HepG2 (cell line): ENCODE results near the gene EIF4E1B. TPM values are rescaled to one million over a fixed set of nuclear protein-coding genes. Genes with fewer than 3 reads are reported as not detected.

ENCODE experiments used
- ATAC-seq: fragments of 200-7000 bp; cut with Tn5 transposase; 3 replicates; pipeline ENCODE4 v1.9.1; 2020; ENCODE audit warnings: mild to moderate bottlenecking, moderate library complexity
- BruUV-seq: library from RNA; stranded (reverse); fragments of 400-500 nt; replicated peaks from 2 replicates; lab custom pipeline; 2021; lab: Mats Ljungman, UMichigan
- CTCF ChIA-PET: fragments of 300-600 bp; formaldehyde crosslinking; extraction: SDS; loops from one replicate; lab custom pipeline; 2021; ENCODE audit warnings: low total read pairs, inconsistent platforms, low intra/inter-chr PET ratio; lab: Yijun Ruan, JAX
- POLR2A ChIA-PET: fragments of 350-600 bp; sonication (Branson Sonifier 250); formaldehyde crosslinking; loops from one replicate; lab custom pipeline; 2020; ENCODE audit warnings: antibody characterized with exemption, inconsistent platforms; lab: Yijun Ruan, JAX
- DNase-seq: peaks from one replicate; pipeline ENCODE4 v3.0.0-alpha.2; 2015; ENCODE audit warnings: low spot score
- FAIRE-seq: peaks from 3 replicates; lab custom pipeline; 2011; peaks lifted over from hg19 to GRCh38; lab: Jason Lieb, UNC
- H2AFZ ChIP-seq: one replicate; pipeline ENCODE4 v1.6.1; 2011; ENCODE audit warnings: low read length, inconsistent platforms
- H3K27ac ChIP-seq: fragments of 300-600 bp; 3 replicates; pipeline ENCODE4 v1.8.0; 2011; ENCODE audit warnings: mixed run types, mild to moderate bottlenecking, mixed read lengths, low read length, inconsistent platforms; ENCODE audit not compliant: insufficient read depth; ENCODE audit errors: extremely low read length
- H3K27me3 ChIP-seq, 2 experiments: fragments of 200-600 bp in 1 of 2; 2 replicates in 1 of 2; 3 replicates in 1 of 2; pipeline versions ENCODE4 v1.6.0 to v1.8.0; 2011; ENCODE audit warnings: low read length in 2 of 2, mild to moderate bottlenecking in 2 of 2, moderate library complexity in 2 of 2, inconsistent platforms in 1 of 2; ENCODE audit not compliant: insufficient read depth in 2 of 2, control insufficient read depth in 1 of 2
- H3K36me3 ChIP-seq, 2 experiments: fragments of 200-600 bp in 1 of 2; replicated peaks in 1 of 2; 2 replicates in 1 of 2; 3 replicates in 1 of 2; pipeline versions ENCODE4 v1.5.1 to v1.8.0; 2011; ENCODE audit warnings: low read length in 2 of 2, inconsistent platforms in 1 of 2; ENCODE audit not compliant: insufficient read depth in 2 of 2, control insufficient read depth in 1 of 2
- H3K4me1 ChIP-seq: 2 replicates; pipeline ENCODE4 v1.5.1; 2012; ENCODE audit warnings: low read length, inconsistent platforms; ENCODE audit not compliant: insufficient read depth
- H3K4me2 ChIP-seq: 2 replicates; pipeline ENCODE4 v1.6.0; 2011; ENCODE audit warnings: low read depth, low read length, inconsistent platforms
- H3K4me3 ChIP-seq, 3 experiments: fragments of 200-600 bp in 1 of 3; sonication (generic), shearing (Covaris generic) in 1 of 3; replicated peaks in 1 of 3; 2 replicates each; pipeline ENCODE4 v1.5.1; 2011 to 2016; ENCODE audit warnings: low read length in 3 of 3, inconsistent platforms in 2 of 3, low read depth in 2 of 3, mild to moderate bottlenecking in 2 of 3, control low read depth in 1 of 3, mixed read lengths in 1 of 3; ENCODE audit not compliant: insufficient read depth in 1 of 3
- H3K79me2 ChIP-seq: one replicate; pipeline ENCODE4 v1.6.1; 2011; ENCODE audit warnings: low read length, inconsistent platforms; ENCODE audit not compliant: insufficient read depth
- H3K9ac ChIP-seq: 2 replicates; pipeline ENCODE4 v1.6.0; 2011; ENCODE audit warnings: mild to moderate bottlenecking, low read depth, low read length, inconsistent platforms; ENCODE audit not compliant: insufficient read depth
- H3K9me3 ChIP-seq: 2 replicates; pipeline ENCODE4 v1.5.1; 2012; ENCODE audit warnings: mild to moderate bottlenecking, low read length
- H4K20me1 ChIP-seq: 2 replicates; pipeline ENCODE4 v1.6.0; 2011; ENCODE audit warnings: inconsistent platforms, mild to moderate bottlenecking, low read length, moderate library complexity; ENCODE audit not compliant: insufficient read depth
- CEBPG ChIP-seq: IDR thresholded peaks from 2 replicates; pipeline ENCODE4 v1.6.1; 2016
- DNMT1 ChIP-seq: sonication (generic); formaldehyde crosslinking; IDR thresholded peaks from 2 replicates; pipeline ENCODE4 v1.5.1; 2020; ENCODE audit warnings: mild to moderate bottlenecking, missing genetic modification reagents
- FOXJ3 ChIP-seq: sonication (generic); formaldehyde crosslinking; IDR thresholded peaks from 2 replicates; pipeline ENCODE4 v1.4.0; 2020; ENCODE audit warnings: missing genetic modification reagents, mild to moderate bottlenecking, borderline replicate concordance
- POLR2A ChIP-seq, 2 experiments: IDR thresholded peaks; 2 replicates each; pipeline ENCODE4 v1.6.1; 2011; ENCODE audit warnings: low read depth in 2 of 2, low read length in 2 of 2, mild to moderate bottlenecking in 1 of 2, moderate library complexity in 1 of 2; ENCODE audit not compliant: insufficient read depth in 1 of 2
- RCOR2 ChIP-seq: IDR thresholded peaks from 2 replicates; pipeline ENCODE4 v1.6.1; 2016; ENCODE audit warnings: missing biosample characterization, missing genetic modification reagents
- SRSF9 ChIP-seq: fragments of 200-400 bp; formaldehyde crosslinking; IDR thresholded peaks from 2 replicates; pipeline ENCODE4 v1.6.1; 2018; ENCODE audit warnings: borderline replicate concordance, mild to moderate bottlenecking, low read depth, low read length; ENCODE audit not compliant: insufficient read depth, poor library complexity, severe bottlenecking
- U2AF1 ChIP-seq: fragments of 200-400 bp; formaldehyde crosslinking; optimal IDR thresholded peaks from 2 replicates; pipeline ENCODE3; 2017; ENCODE audit warnings: mild to moderate bottlenecking, low read depth, low read length
- ZNF124 ChIP-seq: sonication (generic); formaldehyde crosslinking; IDR thresholded peaks from 2 replicates; pipeline ENCODE4 v1.4.0; 2020; ENCODE audit warnings: missing genetic modification reagents
- ZNF326 ChIP-seq: sonication (generic); formaldehyde crosslinking; IDR thresholded peaks from 2 replicates; pipeline ENCODE4 v1.4.0; 2020; ENCODE audit warnings: missing genetic modification reagents, borderline replicate concordance
- ZNF670 ChIP-seq: sonication (generic); formaldehyde crosslinking; IDR thresholded peaks from 2 replicates; pipeline ENCODE4 v1.8.0; 2022; ENCODE audit warnings: mild to moderate bottlenecking, missing genetic modification reagents, borderline replicate concordance
- ZNF7 ChIP-seq: IDR thresholded peaks from 2 replicates; pipeline ENCODE4 v1.6.1; 2016; ENCODE audit warnings: missing biosample characterization, missing genetic modification reagents
- WGBS: methylation state at CpG from one replicate; pipeline ENCODE4 v1.1.6; 2017; ENCODE audit warnings: low lambda C conversion rate; 5-methylcytosine and 5-hydroxymethylcytosine counted together
- in situ Hi-C: cut with HindIII; loops from 2 replicates; pipeline ENCODE4 v1.10.0; 2017; ENCODE audit warnings: low pct_unique_long_range_greater_than_20kb; ENCODE audit not compliant: extremely low pct_ligation_motif_present
- intact Hi-C: fragments of 100-400 bp; cut with micrococcal nuclease; formaldehyde crosslinking; loops from one replicate; pipeline ENCODE4 v1.10.0; 2022; ENCODE audit not compliant: unreplicated experiment
- polyA plus RNA-seq, 8 experiments: library from polyadenylated mRNA; depleted of rRNA in 3 of 8; stranded (reverse) in 7 of 8; unstranded in 1 of 8; fragments of >200 nt; fragmentation: Illumina TruSeq in 4 of 8; extraction: Trizol in 4 of 8; gene quantifications; 2 replicates each; pipeline versions ENCODE4 v1.2.1 to v1.2.3, GENCODE V29; 2011 to 2016; ENCODE audit warnings: low read depth in 4 of 8, missing spikeins in 1 of 8, mixed read lengths in 1 of 8; ENCODE audit not compliant: insufficient read depth in 1 of 8
- total RNA-seq, 5 experiments: library from RNA; depleted of rRNA; stranded (reverse); fragments of >200 nt; fragmentation: Illumina TruSeq; extraction: Trizol; gene quantifications; 2 replicates each; pipeline ENCODE4 v1.2.3, GENCODE V29; 2016; ENCODE audit warnings: low read depth in 1 of 5
- TF ChIP-seq, protein P1 (sequence below): sonication (generic); formaldehyde crosslinking; IDR thresholded peaks from 2 replicates; pipeline ENCODE4 v1.5.1; 2020; ENCODE audit warnings: mild to moderate bottlenecking, missing genetic modification reagents, borderline replicate concordance
- TF ChIP-seq, protein P2 (sequence below): sonication (generic); formaldehyde crosslinking; IDR thresholded peaks from 2 replicates; pipeline ENCODE4 v1.4.0; 2020; ENCODE audit warnings: missing genetic modification reagents
- TF ChIP-seq, protein P3 (sequence below): sonication (generic); formaldehyde crosslinking; IDR thresholded peaks from 2 replicates; pipeline ENCODE4 v1.5.0; 2020; ENCODE audit warnings: missing genetic modification reagents
- TF ChIP-seq, protein P4 (sequence below), 2 experiments: sonication (generic) in 1 of 2; formaldehyde crosslinking in 1 of 2; IDR thresholded peaks; 2 replicates each; pipeline versions ENCODE4 v1.4.0 to v1.6.1; 2018 to 2020; ENCODE audit warnings: missing genetic modification reagents in 2 of 2, borderline replicate concordance in 1 of 2, low read depth in 1 of 2, mild to moderate bottlenecking in 1 of 2, missing biosample characterization in 1 of 2

Gene EIF4E1B
- total and polyA plus RNA-seq, 2 of the 13 experiments (the other 11 are each of a cell fraction or from before 2014, with no cell fraction given), result not detected

DNA sequence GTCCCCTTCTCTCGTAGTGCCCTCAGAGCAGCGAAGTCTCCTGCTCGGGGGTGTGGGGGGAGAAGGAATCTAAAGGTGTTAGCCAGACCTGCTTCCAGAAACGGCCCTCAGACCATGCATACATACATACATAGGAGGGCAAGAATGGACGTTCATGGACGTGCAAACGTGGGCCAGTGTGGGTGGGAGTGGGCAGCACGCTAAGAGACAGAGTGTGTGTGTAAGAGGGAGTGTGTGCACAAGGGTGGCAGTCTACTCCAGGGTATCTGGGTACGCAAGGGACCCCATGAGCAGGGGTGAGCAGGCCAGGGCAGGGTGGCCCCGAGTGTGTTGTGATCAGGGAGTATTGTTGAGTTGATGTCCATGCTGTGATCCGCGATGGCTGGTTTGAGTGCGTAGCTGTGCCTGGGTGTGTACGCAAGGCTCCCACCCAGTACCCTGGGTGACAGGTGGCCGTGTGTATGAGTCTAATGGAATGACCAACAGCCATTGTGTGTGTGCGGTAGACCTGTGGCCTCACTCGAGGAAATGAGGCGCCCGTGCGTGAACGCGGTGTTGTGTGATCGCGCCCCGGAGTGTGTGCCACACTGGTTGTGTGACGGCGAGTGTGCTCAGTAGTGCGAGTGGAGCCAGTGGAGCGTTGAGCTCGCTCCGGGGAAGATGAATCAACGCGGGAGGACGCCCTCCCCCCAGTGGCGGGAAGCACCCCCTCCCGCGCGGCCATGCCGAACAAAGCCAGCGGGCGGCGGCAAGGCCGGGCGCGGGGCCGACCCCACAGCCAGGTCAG lies 21.3 kb upstream of the EIF4E1B start:
- Histone ChIP-seq H3K79me2 (no peaks in the 10 kb centered on the region), H4K20me1 (no peaks in the 10 kb centered on the region), H3K27me3 (no peaks in the 10 kb centered on the region; a peak in 2 of 5 replicates), H3K9ac (no peak overlapping the region; the same call in 1 of the 2 replicates), H3K4me1 (peaks cover 14% of the 10 kb centered on the region), H3K27ac (no peak overlapping the region), H3K36me3 (no peaks in the 10 kb centered on the region), H3K9me3 (no peaks in the 10 kb centered on the region), H2AFZ (no peak overlapping the region), H3K4me3 (peak overlapping the region in 2 of 3 experiments; percentile 59 to 76; a peak in 3 of 6 replicates), H3K4me2 (peak overlapping the region; percentile 66)
- ATAC-seq (no peak; the same call in 1 of the 3 replicates), FAIRE-seq (no peak), DNase-seq (no peak)
- ChIA-PET POLR2A (no interaction called here), CTCF (no interaction called here)
- WGBS, result 73% methylated on average over 20 of the region's 46 CpGs
- TSS peak; percentile 57 for BruUV-seq
- in situ Hi-C loops, result no loop called here
- intact Hi-C loops, result no loop called here
- TF ChIP-seq, protein P1, sequence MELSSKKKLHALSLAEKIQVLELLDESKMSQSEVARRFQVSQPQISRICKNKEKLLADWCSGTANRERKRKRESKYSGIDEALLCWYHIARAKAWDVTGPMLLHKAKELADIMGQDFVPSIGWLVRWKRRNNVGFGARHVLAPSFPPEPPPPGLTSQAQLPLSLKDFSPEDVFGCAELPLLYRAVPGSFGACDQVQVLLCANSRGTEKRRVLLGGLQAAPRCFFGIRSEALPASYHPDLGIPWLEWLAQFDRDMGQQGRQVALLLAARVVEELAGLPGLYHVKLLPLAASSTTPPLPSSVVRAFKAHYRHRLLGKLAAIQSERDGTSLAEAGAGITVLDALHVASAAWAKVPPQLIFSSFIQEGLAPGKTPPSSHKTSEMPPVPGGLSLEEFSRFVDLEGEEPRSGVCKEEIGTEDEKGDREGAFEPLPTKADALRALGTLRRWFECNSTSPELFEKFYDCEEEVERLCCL (CRISPR knock-in tag), result no peak
- TF ChIP-seq DNMT1 (no peak), POLR2A (IDR thresholded peaks at IDR 0.05; ENCODE audit: insufficient read depth in 1 of 2, low read depth in 2 of 2, low read length in 2 of 2) (no peak), FOXJ3 (no peak), ZNF670 (no peak), ZNF7 (CRISPR knock-in tag) (no peak), U2AF1 (no peak), SRSF9 (no peak), ZNF326 (CRISPR knock-in tag) (no peak), RCOR2 (CRISPR knock-in tag) (no peak), CEBPG (no peak), ZNF124 (CRISPR knock-in tag) (peak; percentile 93)
- TF ChIP-seq, protein P2, sequence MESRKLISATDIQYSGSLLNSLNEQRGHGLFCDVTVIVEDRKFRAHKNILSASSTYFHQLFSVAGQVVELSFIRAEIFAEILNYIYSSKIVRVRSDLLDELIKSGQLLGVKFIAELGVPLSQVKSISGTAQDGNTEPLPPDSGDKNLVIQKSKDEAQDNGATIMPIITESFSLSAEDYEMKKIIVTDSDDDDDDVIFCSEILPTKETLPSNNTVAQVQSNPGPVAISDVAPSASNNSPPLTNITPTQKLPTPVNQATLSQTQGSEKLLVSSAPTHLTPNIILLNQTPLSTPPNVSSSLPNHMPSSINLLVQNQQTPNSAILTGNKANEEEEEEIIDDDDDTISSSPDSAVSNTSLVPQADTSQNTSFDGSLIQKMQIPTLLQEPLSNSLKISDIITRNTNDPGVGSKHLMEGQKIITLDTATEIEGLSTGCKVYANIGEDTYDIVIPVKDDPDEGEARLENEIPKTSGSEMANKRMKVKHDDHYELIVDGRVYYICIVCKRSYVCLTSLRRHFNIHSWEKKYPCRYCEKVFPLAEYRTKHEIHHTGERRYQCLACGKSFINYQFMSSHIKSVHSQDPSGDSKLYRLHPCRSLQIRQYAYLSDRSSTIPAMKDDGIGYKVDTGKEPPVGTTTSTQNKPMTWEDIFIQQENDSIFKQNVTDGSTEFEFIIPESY (CRISPR knock-in tag), result peak; percentile 80; the same call in 1 of the 2 replicates
- TF ChIP-seq, protein P3, sequence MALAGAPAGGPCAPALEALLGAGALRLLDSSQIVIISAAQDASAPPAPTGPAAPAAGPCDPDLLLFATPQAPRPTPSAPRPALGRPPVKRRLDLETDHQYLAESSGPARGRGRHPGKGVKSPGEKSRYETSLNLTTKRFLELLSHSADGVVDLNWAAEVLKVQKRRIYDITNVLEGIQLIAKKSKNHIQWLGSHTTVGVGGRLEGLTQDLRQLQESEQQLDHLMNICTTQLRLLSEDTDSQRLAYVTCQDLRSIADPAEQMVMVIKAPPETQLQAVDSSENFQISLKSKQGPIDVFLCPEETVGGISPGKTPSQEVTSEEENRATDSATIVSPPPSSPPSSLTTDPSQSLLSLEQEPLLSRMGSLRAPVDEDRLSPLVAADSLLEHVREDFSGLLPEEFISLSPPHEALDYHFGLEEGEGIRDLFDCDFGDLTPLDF, result no peak
- TF ChIP-seq, protein P4, sequence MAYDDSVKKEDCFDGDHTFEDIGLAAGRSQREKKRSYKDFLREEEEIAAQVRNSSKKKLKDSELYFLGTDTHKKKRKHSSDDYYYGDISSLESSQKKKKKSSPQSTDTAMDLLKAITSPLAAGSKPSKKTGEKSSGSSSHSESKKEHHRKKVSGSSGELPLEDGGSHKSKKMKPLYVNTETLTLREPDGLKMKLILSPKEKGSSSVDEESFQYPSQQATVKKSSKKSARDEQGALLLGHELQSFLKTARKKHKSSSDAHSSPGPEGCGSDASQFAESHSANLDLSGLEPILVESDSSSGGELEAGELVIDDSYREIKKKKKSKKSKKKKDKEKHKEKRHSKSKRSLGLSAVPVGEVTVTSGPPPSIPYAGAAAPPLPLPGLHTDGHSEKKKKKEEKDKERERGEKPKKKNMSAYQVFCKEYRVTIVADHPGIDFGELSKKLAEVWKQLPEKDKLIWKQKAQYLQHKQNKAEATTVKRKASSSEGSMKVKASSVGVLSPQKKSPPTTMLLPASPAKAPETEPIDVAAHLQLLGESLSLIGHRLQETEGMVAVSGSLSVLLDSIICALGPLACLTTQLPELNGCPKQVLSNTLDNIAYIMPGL (CRISPR knock-in tag; IDR thresholded peaks at IDR 0.05; ENCODE audit: borderline replicate concordance in 1 of 2, low read depth in 1 of 2), result no peak
